Measurements from ENCODE around the gene SH3YL1. TPM values are rescaled to one million over a fixed set of nuclear protein-coding genes. Genes with fewer than 3 reads are reported as not detected.

Gene SH3YL1
- total RNA-seq, 1 donor from 2014 or later: 15.6 TPM

GRCh38 chr2:228115-228514 lies 35.7 kb downstream of the SH3YL1 start:
- intact Hi-C loops (cut with micrococcal nuclease): no loop called here

GRCh38 chr2:223971-224760 lies 39.7 kb downstream of the SH3YL1 start:
- intact Hi-C loops (cut with micrococcal nuclease): no loop called here

GRCh38 chr2:223451-223850 lies 40.4 kb downstream of the SH3YL1 start:
- intact Hi-C loops (cut with micrococcal nuclease): no loop called here

GRCh38 chr2:216068-216467 lies 47.8 kb downstream of the SH3YL1 start:
- intact Hi-C loops (cut with micrococcal nuclease): no loop called here

- intact Hi-C loops (cut with micrococcal nuclease): no loop called here
Measured at GRCh38 chr2:213932-214693, 49.7 kb downstream of the SH3YL1 start.

- intact Hi-C loops (cut with micrococcal nuclease): no loop called here
Measured at GRCh38 chr2:211486-212184, 52.2 kb downstream of the SH3YL1 start.

GRCh38 chr2:210660-211059 lies 53.2 kb downstream of the SH3YL1 start:
- intact Hi-C loops (cut with micrococcal nuclease): no loop called here

GRCh38 chr2:209470-209869 lies 54.4 kb downstream of the SH3YL1 start:
- intact Hi-C loops (cut with micrococcal nuclease): no loop called here

- intact Hi-C loops (cut with micrococcal nuclease): no loop called here
Measured at GRCh38 chr2:208335-208734, 55.5 kb downstream of the SH3YL1 start.

GRCh38 chr2:203984-204383 lies 59.8 kb downstream of the SH3YL1 start:
- intact Hi-C loops (cut with micrococcal nuclease): no loop called here

GRCh38 chr2:203401-203800 lies 60.4 kb downstream of the SH3YL1 start:
- intact Hi-C loops (cut with micrococcal nuclease): no loop called here

- intact Hi-C loops (cut with micrococcal nuclease): no loop called here
Measured at GRCh38 chr2:202945-203344, 60.9 kb downstream of the SH3YL1 start.

GRCh38 chr2:201648-202433 lies 62.0 kb downstream of the SH3YL1 start:
- intact Hi-C loops (cut with micrococcal nuclease): no loop called here

GRCh38 chr2:199041-199966 lies 64.5 kb downstream of the SH3YL1 start:
- intact Hi-C loops (cut with micrococcal nuclease): no loop called here

GRCh38 chr2:196406-196805 lies 67.4 kb downstream of the SH3YL1 start:
- intact Hi-C loops (cut with micrococcal nuclease): no loop called here

- intact Hi-C loops (cut with micrococcal nuclease): no loop called here
Measured at GRCh38 chr2:195932-196331, 67.9 kb downstream of the SH3YL1 start.

- intact Hi-C loops (cut with micrococcal nuclease): no loop called here
Measured at GRCh38 chr2:193141-193671, 70.6 kb downstream of the SH3YL1 start.

GRCh38 chr2:191311-192190 lies 72.3 kb downstream of the SH3YL1 start:
- intact Hi-C loops (cut with micrococcal nuclease): no loop called here

- intact Hi-C loops (cut with micrococcal nuclease): no loop called here
Measured at GRCh38 chr2:187825-188224, 76.0 kb downstream of the SH3YL1 start.
